Activated CD4-positive, alpha-beta T cell treated with anti-CD3 and anti-CD28 coated beads for 48 hours (primary cell): ENCODE data around the gene PXMP4.

Source experiments
- DNase-seq: peaks from one replicate; pipeline ENCODE4 v3.0.0-alpha.2; 2020

The PXMP4 gene

GRCh38 chr20:33667676-33668465 is 52.2 kb downstream of the PXMP4 start:
- peak; percentile 86 for DNase-seq

- peak; percentile 64 for DNase-seq
Measured at GRCh38 chr20:33667245-33667675, 52.9 kb downstream of the PXMP4 start.

GRCh38 chr20:33666293-33667244 is 53.5 kb downstream of the PXMP4 start, which contains the start of gene ACTL10:
ACTL10 (plus strand) TSS chr20:33666943; CDS start chr20:33667498, 555 bp downstream.
- DNase-seq: peak; percentile 92

GRCh38 chr20:33664762-33665144 is 55.4 kb downstream of the PXMP4 start:
- DNase-seq: peak; percentile 44

GRCh38 chr20:33664085-33664761 is 55.9 kb downstream of the PXMP4 start:
- DNase-seq: no peak

- peak; percentile 89 for DNase-seq
Measured at GRCh38 chr20:33663161-33664084, 56.7 kb downstream of the PXMP4 start.

DNA sequence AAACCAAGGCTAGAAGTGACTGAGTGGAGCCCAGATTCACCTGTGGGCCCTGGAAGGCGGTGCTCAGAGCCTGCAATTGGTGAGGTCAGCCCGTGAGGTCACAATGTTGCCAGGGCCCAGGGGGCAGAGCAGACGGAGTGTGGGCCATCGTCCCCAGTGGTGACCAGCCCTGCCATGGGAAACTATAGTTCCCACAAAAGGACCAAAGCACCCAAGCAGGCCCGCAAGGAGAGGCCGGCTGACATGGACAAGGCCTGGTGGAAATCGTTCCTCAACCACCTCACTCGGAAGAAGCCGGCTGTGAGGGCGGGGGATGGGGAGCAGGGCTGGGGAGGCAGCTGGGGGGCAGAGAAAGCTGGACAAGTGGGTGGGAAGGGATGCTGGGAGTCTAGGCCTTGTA is 57.9 kb downstream of the PXMP4 start, which contains the start of gene C20orf144:
Gene C20orf144 (plus strand): TSS at position 156 of the 400 bp plus-strand sequence. CDS start 19 bp downstream, at position 175.
- no peak for DNase-seq

- DNase-seq: no peak
Measured at GRCh38 chr20:33660685-33661058, 59.4 kb downstream of the PXMP4 start.

- DNase-seq: no peak
Measured at GRCh38 chr20:33660035-33660684, 60.0 kb downstream of the PXMP4 start.

- DNase-seq: no peak
Measured at GRCh38 chr20:33659341-33660034, 60.6 kb downstream of the PXMP4 start.

- DNase-seq: no peak
Measured at GRCh38 chr20:33658929-33659328, 61.2 kb downstream of the PXMP4 start.

GRCh38 chr20:33658510-33658909 is 61.6 kb downstream of the PXMP4 start:
- DNase-seq: no peak

- DNase-seq: no peak
Measured at GRCh38 chr20:33657704-33658095, 62.4 kb downstream of the PXMP4 start.

- DNase-seq: no peak
Measured at GRCh38 chr20:33656783-33657703, 63.1 kb downstream of the PXMP4 start.

GRCh38 chr20:33656010-33656782 is 63.9 kb downstream of the PXMP4 start:
- no peak for DNase-seq

GRCh38 chr20:33655164-33655563 is 64.9 kb downstream of the PXMP4 start:
- no peak for DNase-seq

DNA sequence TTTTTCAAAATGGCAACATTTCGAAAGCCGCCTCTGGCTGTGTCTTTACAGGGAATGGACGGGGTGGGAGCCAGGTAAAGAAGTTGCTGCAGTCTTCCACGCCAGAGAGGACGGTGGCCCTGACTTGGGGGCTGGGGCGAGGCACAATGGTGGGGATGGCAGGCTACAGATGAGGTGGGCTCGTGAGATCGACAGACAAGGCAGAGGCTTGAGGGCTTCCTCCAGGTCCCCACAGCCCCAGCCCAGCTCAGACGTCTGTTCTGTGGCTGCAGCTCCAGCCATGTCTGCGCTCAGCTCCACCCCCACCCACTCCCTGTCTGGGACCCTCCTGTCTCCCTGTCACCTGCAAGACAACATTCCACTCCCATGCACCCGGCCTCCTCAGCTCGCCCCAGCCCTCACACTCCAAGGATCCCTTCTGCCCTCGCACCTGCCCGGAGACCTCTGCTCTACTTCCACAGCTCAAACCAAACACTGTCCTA is 65.4 kb downstream of the PXMP4 start:
- DNase-seq: no peak

- no peak for DNase-seq
Measured at GRCh38 chr20:33653900-33654596, 66.1 kb downstream of the PXMP4 start.
